Stimulated activated CD4-positive, alpha-beta T cell treated with anti-CD3 and anti-CD28 coated beads, Interleukin-1b, Interleukin-23, amount 100 ng/mL, for 24 hours (primary cell): ENCODE measurements around the gene AKAP9.
"Not testable (repeated sequence)": the region's sequence is repeated elsewhere in the genome, so short reads cannot be mapped to it uniquely, and the experiment has no call there.

ENCODE experiments used
- DNase-seq, 4 experiments: peaks; one replicate each; pipeline ENCODE4 v3.0.0-alpha.2; 2020; ENCODE audit warnings: low read depth in 4 of 4, low spot score in 1 of 4

Gene AKAP9

DNA sequence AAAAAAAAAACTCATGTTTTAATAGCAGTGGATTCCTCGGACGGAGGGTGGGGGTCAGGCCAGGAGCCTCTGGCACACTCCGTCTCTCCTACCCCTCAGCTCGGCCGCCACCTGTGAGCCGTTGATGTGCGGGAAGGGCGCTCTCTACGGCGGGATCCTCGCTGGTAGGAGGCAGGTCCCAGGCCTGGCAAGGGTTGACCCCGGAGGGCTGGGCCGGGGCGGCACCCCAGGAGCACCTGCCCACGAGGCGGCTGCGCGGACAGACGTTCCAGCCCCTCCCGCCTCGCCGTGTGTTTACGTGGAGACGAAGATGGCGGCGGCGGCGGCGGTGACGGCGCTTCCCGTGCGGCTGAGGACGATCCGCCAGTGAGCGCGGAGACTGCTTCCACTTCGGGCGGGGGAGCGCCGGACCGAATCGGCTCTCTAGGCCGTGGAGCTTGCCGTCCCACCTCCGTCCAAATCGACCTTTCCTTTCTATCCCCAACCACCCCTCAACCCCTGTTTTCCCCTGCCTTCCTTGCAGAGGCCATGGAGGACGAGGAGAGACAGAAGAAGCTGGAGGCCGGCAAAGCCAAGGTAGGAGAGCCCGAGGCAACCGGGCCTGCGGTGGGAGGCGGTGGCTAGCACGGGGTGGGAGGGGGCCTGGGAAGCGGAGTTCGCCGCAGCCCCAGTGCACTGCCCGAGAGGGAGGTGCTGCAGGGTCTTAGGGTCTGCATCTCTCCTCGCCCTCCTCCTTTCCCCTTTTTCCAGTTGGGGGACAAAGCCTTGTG lies at the start of gene AKAP9:
TSS of gene AKAP9 (plus strand) at position 291 of the 770 bp plus-strand sequence. CDS start at position 529, 238 bp downstream.
- peak; percentile 62 to 87 (median 77) for DNase-seq

GRCh38 chr7:91892099-91892705 lies 48.5 kb upstream of the AKAP9 start:
- no peak for DNase-seq

GRCh38 chr7:91892821-91893340 lies 47.8 kb upstream of the AKAP9 start:
- no peak for DNase-seq

- not testable (repeated sequence) for DNase-seq
Measured at GRCh38 chr7:91893699-91894098, 47.0 kb upstream of the AKAP9 start.

- no peak for DNase-seq
Measured at GRCh38 chr7:91894781-91895480, 45.7 kb upstream of the AKAP9 start.

DNA sequence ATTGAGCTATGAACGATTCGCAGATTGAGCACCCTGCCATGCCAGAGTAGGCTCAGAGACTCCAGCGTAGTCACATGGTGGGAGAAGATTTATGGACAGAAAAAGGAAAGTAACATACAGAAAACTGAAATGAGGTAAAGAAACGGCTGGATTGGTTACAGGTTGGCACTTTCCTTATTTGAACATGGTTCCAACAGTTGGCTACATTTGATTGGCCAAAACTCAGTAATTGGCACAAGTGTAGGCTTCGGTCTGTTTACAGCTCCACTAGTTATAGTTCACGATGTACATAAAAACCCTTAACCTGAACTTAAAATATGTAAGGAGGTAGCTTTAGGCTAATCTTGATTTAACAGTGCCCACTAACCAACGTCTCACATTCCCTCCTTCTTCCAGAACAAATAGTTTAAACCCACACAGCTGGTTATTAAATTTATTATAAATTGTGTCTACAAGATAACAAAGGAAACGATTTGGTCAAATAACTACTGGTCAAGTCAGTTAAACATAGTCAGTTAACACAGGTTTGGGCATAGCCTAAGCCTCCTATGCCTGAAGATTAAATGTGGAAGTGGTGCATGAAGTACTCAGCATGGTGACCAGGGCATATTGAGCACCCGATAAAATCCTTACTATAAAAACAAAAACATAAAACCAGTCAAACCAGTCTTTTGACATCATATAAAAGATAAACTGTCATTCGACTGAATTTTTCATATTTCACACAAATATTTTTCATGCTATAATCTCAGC lies 42.2 kb upstream of the AKAP9 start:
- no peak for DNase-seq

DNA sequence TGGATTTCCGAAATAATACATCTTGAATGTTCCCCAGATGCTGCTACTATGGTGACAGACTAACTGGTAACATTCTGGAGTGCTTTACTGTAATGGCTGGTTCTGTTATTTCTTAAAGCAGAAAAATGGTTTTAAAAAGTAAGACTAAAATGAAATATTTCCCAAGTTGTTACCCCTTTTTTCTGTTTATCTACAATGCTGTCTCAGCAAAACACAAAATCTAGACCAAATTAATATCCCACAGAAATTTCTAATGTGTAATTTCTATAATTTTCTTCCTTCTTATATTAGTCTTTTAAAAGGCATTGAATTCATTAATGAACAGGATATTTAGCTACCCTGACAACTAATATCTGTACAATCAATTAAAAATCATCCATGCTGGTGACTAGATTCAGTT lies 41.1 kb upstream of the AKAP9 start:
- DNase-seq: no peak

DNA sequence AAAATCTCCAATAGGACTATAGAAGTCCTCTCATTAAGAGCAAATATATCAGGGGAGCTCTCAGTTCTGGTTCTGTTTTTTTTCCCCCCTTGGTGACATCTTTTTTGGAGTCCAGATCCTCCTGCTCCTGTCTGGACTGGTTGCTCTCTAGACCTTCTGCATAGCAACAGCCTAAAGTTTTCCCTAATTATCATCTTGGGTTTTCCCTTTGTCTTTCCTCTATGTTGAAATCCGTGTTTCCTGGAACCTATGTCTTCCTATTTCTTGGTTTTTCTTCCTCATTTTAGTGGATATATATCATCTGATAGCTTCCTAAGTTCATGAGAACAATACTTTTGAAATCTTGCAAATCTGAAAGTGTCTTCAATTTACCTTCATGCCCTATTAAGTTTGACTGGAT lies 30.5 kb upstream of the AKAP9 start:
- no peak for DNase-seq

GRCh38 chr7:91911121-91911520 lies 29.5 kb upstream of the AKAP9 start:
- DNase-seq: no peak

DNA sequence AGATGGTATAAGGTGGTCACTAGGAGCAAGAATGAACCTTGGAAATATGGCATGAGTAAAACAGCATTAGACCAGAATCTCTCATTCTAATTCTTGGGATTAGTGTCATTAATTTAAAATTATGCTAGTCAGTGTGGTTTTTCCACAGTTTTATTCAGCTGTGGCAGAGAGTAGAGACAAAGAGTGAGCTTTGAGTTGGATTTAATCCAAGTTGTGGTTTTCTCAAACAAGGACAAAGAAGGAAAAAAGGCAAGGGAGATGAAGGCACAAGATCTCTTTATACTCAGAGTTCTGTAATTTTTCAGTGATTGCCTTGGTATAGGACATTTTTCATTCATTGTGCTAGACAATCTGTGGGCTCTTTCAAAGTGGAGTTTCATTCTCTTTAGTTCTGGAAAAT lies 28.2 kb upstream of the AKAP9 start:
- no peak for DNase-seq

DNA sequence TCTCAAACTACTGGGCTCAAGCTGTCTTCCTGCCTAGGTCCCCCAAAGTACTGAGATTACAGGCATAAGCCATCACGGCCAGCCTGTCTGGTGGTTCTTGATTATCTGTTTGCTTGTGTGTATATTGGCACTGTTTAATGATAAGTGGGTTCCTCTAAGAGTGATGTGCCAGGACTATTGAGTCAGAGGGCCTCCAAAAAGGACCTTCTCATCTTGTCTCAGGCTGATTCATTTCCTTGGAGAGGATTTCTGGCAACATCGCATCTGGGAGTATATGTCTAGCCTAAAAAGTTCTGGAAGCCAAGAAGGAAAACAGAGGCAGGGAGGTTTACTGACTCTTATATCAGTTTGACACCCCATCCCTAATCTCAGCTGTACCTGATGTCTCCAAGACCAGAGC lies 27.1 kb upstream of the AKAP9 start:
- no peak for DNase-seq

- no peak for DNase-seq
Measured at GRCh38 chr7:91915401-91916050, 25.1 kb upstream of the AKAP9 start.

DNA sequence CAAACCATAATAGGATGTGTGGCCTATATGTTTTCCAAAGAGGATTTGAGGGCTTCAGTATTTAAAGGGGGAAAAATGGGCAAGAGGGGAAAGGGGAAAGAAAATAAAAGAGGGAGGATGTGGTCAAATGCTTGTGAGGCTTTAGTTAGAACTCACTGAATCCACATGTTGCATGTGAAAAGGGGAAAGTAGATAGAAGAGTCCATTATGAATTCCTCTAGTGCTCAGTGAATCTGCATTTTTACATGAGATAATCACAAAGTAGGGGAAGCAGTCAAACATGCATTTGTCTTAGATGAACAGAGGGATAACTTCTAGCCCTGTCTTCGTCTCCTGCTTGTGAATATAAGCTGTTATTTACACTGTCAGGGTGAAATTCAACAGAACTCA lies 24.6 kb upstream of the AKAP9 start:
- no peak for DNase-seq

- DNase-seq: no peak
Measured at GRCh38 chr7:91918356-91918755, 22.3 kb upstream of the AKAP9 start.

DNA sequence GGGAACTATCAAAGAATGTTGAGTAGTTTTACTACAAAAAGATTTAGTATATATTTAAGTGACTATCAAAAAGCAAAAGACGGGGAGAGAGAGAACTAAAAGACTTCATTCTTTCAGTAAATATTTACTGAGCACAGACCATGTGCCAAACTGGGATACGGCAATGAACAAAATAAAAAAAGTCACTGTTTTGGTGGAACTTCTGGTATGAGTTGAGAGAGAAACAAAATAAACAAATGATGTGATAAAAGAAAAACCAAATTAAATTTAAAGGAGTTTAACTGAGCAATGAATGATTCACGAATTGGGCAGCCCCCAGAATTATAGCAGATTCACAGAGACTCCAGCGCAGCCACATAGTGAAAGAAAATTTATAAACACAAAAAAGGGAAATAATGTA lies 17.8 kb upstream of the AKAP9 start:
- DNase-seq: no peak

- DNase-seq: no peak
Measured at GRCh38 chr7:91927912-91928311, 12.8 kb upstream of the AKAP9 start.

GRCh38 chr7:91929463-91929862 lies 11.2 kb upstream of the AKAP9 start:
- DNase-seq: no peak

- DNase-seq: peak in 1 of 4 experiments; percentile 12
Measured at GRCh38 chr7:91940171-91940570, 491 bp upstream of the AKAP9 start.

- DNase-seq: peak in 3 of 4 experiments; percentile 2 to 21 (median 11)
Measured at GRCh38 chr7:91941450-91941849, 788 bp downstream of the AKAP9 start.

DNA sequence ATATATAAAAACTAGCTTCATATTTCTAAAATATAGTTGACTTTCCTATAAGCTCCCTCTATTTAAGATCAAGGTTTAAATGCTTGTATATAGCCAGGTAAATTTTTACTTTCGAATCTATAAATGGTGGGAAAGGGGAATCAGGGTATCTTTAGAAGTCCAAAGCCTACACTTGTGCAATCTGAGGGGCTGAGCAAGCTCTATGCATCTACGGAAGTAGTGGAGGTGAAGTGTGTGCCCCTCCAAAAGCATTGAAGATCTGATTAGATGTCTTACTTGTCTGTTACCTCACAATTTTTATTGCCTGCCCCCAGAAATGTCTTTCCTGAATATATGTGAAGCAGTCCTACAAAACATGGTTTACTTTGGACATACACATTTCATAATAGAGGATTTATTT lies 1.6 kb downstream of the AKAP9 start:
- DNase-seq: no peak

- DNase-seq: not testable (repeated sequence)
Measured at GRCh38 chr7:91944970-91945369, 4.3 kb downstream of the AKAP9 start.
